Esophagus squamous epithelium (tissue), 5 donors: Measurements from ENCODE around the gene CRADD. TPM values are rescaled to one million over a fixed set of nuclear protein-coding genes. Genes with fewer than 3 reads are reported as not detected.
A peak's percentile ranks its signal among the peaks of the same experiment; 100 is the strongest.

ENCODE experiments used
- DNase-seq: peaks from one replicate; lab custom pipeline; 2025; lab: John Stamatoyannopoulos, UW
- H3K27ac ChIP-seq, 4 donors: fragments of 200-600 bp; sonication (generic); one replicate each; pipeline ENCODE4 v1.5.1; 2016 to 2019; ENCODE audit warnings: mild to moderate bottlenecking in 1 of 4
- H3K27me3 ChIP-seq, 4 donors: fragments of 200-600 bp; sonication (generic); 1 replicate in 3 of 4; 2 replicates in 1 of 4; pipeline versions ENCODE4 v1.5.1 to v1.6.0; 2017 to 2021; ENCODE audit warnings: antibody characterized with exemption in 1 of 4
- H3K36me3 ChIP-seq, 3 donors: fragments of 200-600 bp; sonication (generic); one replicate each; pipeline ENCODE4 v1.5.1; 2016 to 2019
- H3K4me1 ChIP-seq, 3 donors: fragments of 200-600 bp; sonication (generic); one replicate each; pipeline ENCODE4 v1.5.1; 2017 to 2019
- H3K4me3 ChIP-seq, 4 donors: fragments of 200-600 bp; sonication (generic); 1 replicate in 3 of 4; 2 replicates in 1 of 4; pipeline ENCODE4 v1.5.1; 2016 to 2019; ENCODE audit warnings: mild to moderate bottlenecking in 2 of 4, moderate library complexity in 1 of 4
- H3K9me3 ChIP-seq, 3 donors: fragments of 200-600 bp; sonication (generic); one replicate each; pipeline ENCODE4 v1.5.1; 2016 to 2019
- POLR2A ChIP-seq, 4 donors: fragments of 450-650 bp; IDR thresholded peaks; one replicate each; pipeline ENCODE4 v1.6.1; 2017; ENCODE audit warnings: antibody characterized with exemption in 4 of 4, mild to moderate bottlenecking in 4 of 4, moderate library complexity in 3 of 4
- WGBS, 2 donors: methylation state at CpG; one replicate each; pipeline ENCODE4 v1.1.5; 2018; 5-methylcytosine and 5-hydroxymethylcytosine counted together
- intact Hi-C: fragments of 100-400 bp; cut with DNase I; formaldehyde crosslinking; loops from one replicate; pipeline ENCODE4 v1.15.0; 2022
- total RNA-seq, 4 donors: library from RNA; depleted of rRNA; stranded (reverse); fragments of >200 nt; gene quantifications; one replicate each; pipeline ENCODE4 v1.1.0, GENCODE V29; 2016
- TF ChIP-seq, protein P1 (sequence below), 6 experiments: fragments of 450-650 bp in 4 of 6; fragments of 200-600 bp in 2 of 6; sonication (generic) in 2 of 6; IDR thresholded peaks; one replicate each; pipeline ENCODE4 v1.5.1; 2016 to 2019; ENCODE audit warnings: antibody characterized with exemption in 6 of 6, mild to moderate bottlenecking in 4 of 6, moderate library complexity in 4 of 6
- donor health status: DM: yes; HTN: yes; CAD: no.

CRADD gene
- total RNA-seq, 4 donors from 2014 or later: 20.2 to 22.9 (median 21.7) TPM

DNA sequence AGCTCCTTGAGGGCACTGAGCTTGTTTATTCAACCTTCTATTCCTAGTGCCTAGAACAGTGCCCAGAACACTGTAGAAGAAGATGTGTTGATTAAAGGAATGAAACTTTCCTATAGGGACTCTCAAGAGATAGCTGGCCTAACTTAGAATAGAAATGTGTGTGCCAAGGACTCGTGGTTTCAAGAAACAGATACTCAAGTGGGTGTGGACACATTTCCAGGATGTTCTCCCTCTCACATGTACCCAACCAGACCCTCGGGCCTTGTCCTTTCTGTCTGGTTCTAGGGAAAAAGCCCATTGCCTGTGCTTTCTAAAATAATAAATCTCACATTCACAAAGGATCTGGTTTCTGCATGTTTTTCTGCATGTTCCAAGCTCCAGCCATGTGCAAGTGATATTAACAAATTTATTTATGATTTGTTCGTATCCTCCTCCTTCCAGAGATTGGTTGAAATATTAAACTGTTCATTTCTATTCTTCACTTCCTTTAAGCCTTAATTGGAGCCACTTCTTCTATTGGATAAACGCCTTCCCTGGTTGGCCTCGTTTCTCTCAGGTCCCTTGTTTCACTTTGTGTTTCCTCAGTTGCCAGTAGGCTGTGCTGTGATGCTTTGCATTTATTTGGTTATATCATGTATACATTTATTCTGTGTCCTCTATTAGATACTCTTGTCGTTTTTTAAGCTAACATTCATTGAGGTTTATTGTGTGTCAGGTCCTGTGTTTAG, 89.8 kb downstream of the CRADD start:
- peak overlapping the region in 3 of 4 donors; percentile 31 to 53 (median 32) for H3K27ac ChIP-seq
- H3K4me3 ChIP-seq: no peak overlapping the region
- H3K9me3 ChIP-seq: no peaks in the 10 kb centered on the region
- WGBS, 2 donors: 14 to 19% methylated on average over 6 of the region's 6 CpGs
- peaks cover 4 to 24% (median 11%) of the 10 kb centered on the region in 3 donors for H3K4me1 ChIP-seq
- H3K36me3 ChIP-seq: no peaks in the 10 kb centered on the region
- H3K27me3 ChIP-seq: no peaks in the 10 kb centered on the region
- intact Hi-C loops: no loop called here
- TF ChIP-seq POLR2A (IDR thresholded peaks at IDR 0.05): no peak
- TF ChIP-seq, protein P1, sequence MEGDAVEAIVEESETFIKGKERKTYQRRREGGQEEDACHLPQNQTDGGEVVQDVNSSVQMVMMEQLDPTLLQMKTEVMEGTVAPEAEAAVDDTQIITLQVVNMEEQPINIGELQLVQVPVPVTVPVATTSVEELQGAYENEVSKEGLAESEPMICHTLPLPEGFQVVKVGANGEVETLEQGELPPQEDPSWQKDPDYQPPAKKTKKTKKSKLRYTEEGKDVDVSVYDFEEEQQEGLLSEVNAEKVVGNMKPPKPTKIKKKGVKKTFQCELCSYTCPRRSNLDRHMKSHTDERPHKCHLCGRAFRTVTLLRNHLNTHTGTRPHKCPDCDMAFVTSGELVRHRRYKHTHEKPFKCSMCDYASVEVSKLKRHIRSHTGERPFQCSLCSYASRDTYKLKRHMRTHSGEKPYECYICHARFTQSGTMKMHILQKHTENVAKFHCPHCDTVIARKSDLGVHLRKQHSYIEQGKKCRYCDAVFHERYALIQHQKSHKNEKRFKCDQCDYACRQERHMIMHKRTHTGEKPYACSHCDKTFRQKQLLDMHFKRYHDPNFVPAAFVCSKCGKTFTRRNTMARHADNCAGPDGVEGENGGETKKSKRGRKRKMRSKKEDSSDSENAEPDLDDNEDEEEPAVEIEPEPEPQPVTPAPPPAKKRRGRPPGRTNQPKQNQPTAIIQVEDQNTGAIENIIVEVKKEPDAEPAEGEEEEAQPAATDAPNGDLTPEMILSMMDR (IDR thresholded peaks at IDR 0.05): peak; percentile 28 to 74 (median 59)
- DNase-seq: no peak

DNA sequence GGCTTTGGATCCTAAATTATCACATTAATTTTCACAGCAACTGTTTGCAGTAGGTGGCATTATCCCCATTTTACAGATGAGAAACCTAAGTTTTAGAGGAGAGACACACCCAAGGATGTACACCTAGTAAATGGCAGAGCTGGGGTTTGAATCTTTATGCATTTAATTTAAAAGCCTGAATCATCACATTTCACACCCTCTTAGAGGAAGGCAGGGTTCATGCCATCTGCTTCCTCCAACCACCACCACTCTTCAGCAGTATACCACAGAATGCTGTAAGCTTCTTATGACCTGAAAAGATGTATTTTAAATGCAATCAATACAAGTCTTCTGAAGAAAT, 90.3 kb downstream of the CRADD start:
- Histone ChIP-seq H3K27ac (peak overlapping the region in 3 of 4 donors; percentile 31 to 53 (median 32)), H3K36me3 (no peaks in the 10 kb centered on the region), H3K9me3 (no peaks in the 10 kb centered on the region), H3K4me1 (peaks cover 4 to 19% (median 11%) of the 10 kb centered on the region in 3 donors), H3K4me3 (no peak overlapping the region), H3K27me3 (no peaks in the 10 kb centered on the region)
- intact Hi-C loops: no loop called here
- TF ChIP-seq, protein P1 (IDR thresholded peaks at IDR 0.05): no peak
- no peak for TF ChIP-seq POLR2A (IDR thresholded peaks at IDR 0.05)
- DNase-seq: no peak

DNA sequence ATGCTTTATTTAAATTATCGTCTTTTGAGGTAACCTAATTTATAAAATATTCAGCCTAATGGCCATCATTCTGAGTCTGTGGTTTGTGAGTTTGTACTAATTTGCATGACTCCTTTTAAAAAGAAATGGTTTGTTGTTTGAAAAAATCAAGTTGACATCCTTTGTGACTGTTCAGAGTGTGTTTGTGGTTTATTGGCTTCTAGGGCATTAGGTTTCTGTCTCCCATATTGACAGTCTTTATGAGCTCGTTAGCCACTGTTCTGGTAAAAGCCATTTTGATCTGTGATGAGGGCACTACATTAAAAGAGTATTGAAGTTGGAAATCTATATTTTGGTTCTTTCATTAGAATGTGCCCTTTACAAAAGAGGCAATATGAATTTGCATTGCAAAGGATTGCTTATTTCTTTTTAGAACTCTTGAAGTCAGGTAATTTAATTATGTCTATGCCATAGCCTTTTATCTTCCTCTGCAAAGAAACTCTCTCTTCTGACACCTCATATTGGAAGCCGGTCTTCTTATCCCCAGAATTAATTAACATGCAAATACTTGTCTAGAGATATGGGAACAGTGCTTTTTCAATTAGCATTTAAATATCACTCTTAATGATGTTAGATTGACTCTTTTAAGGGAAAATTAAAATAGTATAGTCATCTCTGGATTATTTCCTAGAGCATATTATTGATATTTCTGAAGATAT, 95.0 kb downstream of the CRADD start:
- Histone ChIP-seq H3K9me3 (no peaks in the 10 kb centered on the region), H3K4me1 (peaks cover 2 to 16% (median 14%) of the 10 kb centered on the region in 3 donors), H3K36me3 (no peaks in the 10 kb centered on the region), H3K27ac (no peak overlapping the region), H3K27me3 (no peaks in the 10 kb centered on the region), H3K4me3 (no peak overlapping the region)
- intact Hi-C loops: no loop called here
- TF ChIP-seq, protein P1 (IDR thresholded peaks at IDR 0.05): no peak
- no peak for TF ChIP-seq POLR2A (IDR thresholded peaks at IDR 0.05)
- DNase-seq: no peak
- 67 to 75% methylated on average over 3 of the region's 3 CpGs for WGBS, 2 donors

DNA sequence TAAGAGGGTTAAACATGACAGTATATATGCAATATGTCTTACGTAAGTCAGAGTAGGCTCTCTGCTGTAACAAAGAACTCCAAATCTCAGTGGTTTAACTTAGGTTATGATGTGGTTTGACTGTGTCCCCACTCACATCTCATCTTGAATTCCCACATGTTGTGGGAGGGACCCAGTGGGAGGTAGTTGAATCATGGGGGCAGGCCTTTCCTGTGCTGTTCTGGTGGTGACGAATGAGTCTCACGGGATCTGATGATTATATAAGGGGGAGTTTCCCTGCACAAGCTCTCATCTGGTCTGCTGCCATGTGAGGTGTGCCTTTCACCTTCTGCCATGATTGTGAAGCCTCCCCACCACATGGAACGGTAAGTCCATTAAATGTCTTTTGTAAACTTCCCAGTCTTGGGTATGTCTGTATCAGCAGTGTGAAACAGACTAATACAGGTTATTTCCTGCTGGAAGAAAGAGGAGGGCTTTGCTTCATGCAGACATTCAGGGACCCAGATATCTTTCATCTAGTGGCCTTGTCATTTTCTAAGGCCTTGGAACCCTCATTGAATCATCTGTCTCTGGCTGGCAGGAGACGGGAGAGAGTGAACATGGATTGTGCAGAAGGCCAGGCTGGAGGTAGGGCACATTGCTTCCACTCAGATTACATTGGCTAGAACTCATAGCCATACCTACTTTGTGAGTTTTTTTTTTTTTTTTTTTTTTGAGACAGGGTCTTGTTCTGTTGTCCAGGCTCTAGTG, 96.1 kb downstream of the CRADD start:
- peaks cover 0 to 19% (median 7%) of the 10 kb centered on the region in 3 donors for H3K4me1 ChIP-seq
- TF ChIP-seq, protein P1 (IDR thresholded peaks at IDR 0.05): no peak
- TF ChIP-seq POLR2A (IDR thresholded peaks at IDR 0.05): no peak
- intact Hi-C loops: no loop called here
- H3K9me3 ChIP-seq: no peaks in the 10 kb centered on the region
- H3K4me3 ChIP-seq: no peak overlapping the region
- DNase-seq: no peak
- H3K27ac ChIP-seq: no peak overlapping the region
- H3K36me3 ChIP-seq: no peaks in the 10 kb centered on the region
- H3K27me3 ChIP-seq: no peaks in the 10 kb centered on the region
- 49 to 57% methylated on average over 3 to 5 of the region's 5 CpGs for WGBS, 2 donors
